Liver (tissue), 3 donors: ENCODE results near the gene VAT1.
A peak's percentile ranks its signal among the peaks of the same experiment; 100 is the strongest.

Experiments used
- ATF3 ChIP-seq: IDR thresholded peaks from 2 replicates; pipeline ENCODE4 v1.6.1; 2016; ENCODE audit warnings: antibody characterized with exemption
- EGR1 ChIP-seq, 2 donors: IDR thresholded peaks; 2 replicates each; pipeline ENCODE4 v1.6.1; 2016 to 2018; ENCODE audit warnings: antibody characterized with exemption in 2 of 2, low read depth in 2 of 2
- FOXA1 ChIP-seq: IDR thresholded peaks from 2 replicates; pipeline ENCODE4 v1.6.1; 2016; ENCODE audit warnings: antibody characterized with exemption
- GABPA ChIP-seq, 2 donors: IDR thresholded peaks in 1 of 2; conservative IDR thresholded peaks in 1 of 2; 2 replicates each; pipeline ENCODE4 v1.6.1; 2016; ENCODE audit warnings: antibody characterized with exemption in 2 of 2, mild to moderate bottlenecking in 1 of 2, moderate library complexity in 1 of 2
- JUND ChIP-seq, 2 donors: IDR thresholded peaks; 2 replicates each; pipeline ENCODE4 v1.6.1; 2016; ENCODE audit warnings: antibody characterized with exemption in 2 of 2
- NR2F2 ChIP-seq: IDR thresholded peaks from 2 replicates; pipeline ENCODE4 v1.6.1; 2016; ENCODE audit warnings: antibody characterized with exemption
- RAD21 ChIP-seq, 2 donors: IDR thresholded peaks; 2 replicates each; pipeline ENCODE4 v1.6.1; 2016; ENCODE audit warnings: antibody characterized with exemption in 2 of 2, mild to moderate bottlenecking in 2 of 2
- RXRA ChIP-seq, 2 donors: IDR thresholded peaks; 2 replicates each; pipeline ENCODE4 v1.6.1; 2017 to 2018; ENCODE audit warnings: antibody characterized with exemption in 2 of 2, mild to moderate bottlenecking in 1 of 2
- SP1 ChIP-seq: IDR thresholded peaks from 2 replicates; pipeline ENCODE4 v1.6.1; 2018; ENCODE audit warnings: antibody characterized with exemption, mild to moderate bottlenecking
- TAF1 ChIP-seq: conservative IDR thresholded peaks from 2 replicates; pipeline ENCODE4 v1.6.1; 2016; ENCODE audit warnings: antibody characterized with exemption, mild to moderate bottlenecking
- YY1 ChIP-seq: IDR thresholded peaks from 2 replicates; pipeline ENCODE4 v1.6.1; 2016; ENCODE audit warnings: antibody characterized with exemption, mild to moderate bottlenecking
- TF ChIP-seq, protein P1 (sequence below): fragments of 150-350 bp; IDR thresholded peaks from 2 replicates; pipeline ENCODE4 v1.5.1; 2017; ENCODE audit warnings: improper control_type of control experiment, low read depth, low read length; ENCODE audit not compliant: missing input control
- TF ChIP-seq, protein P2 (sequence below): IDR thresholded peaks from 2 replicates; pipeline ENCODE4 v1.6.1; 2016; ENCODE audit warnings: antibody characterized with exemption, mild to moderate bottlenecking
- TF ChIP-seq, protein P3 (sequence below): IDR thresholded peaks from 2 replicates; pipeline ENCODE4 v1.6.1; 2016; ENCODE audit warnings: antibody characterized with exemption
- donor health status: healthy.
- donor health status: healthy.

- TF ChIP-seq, protein P1, sequence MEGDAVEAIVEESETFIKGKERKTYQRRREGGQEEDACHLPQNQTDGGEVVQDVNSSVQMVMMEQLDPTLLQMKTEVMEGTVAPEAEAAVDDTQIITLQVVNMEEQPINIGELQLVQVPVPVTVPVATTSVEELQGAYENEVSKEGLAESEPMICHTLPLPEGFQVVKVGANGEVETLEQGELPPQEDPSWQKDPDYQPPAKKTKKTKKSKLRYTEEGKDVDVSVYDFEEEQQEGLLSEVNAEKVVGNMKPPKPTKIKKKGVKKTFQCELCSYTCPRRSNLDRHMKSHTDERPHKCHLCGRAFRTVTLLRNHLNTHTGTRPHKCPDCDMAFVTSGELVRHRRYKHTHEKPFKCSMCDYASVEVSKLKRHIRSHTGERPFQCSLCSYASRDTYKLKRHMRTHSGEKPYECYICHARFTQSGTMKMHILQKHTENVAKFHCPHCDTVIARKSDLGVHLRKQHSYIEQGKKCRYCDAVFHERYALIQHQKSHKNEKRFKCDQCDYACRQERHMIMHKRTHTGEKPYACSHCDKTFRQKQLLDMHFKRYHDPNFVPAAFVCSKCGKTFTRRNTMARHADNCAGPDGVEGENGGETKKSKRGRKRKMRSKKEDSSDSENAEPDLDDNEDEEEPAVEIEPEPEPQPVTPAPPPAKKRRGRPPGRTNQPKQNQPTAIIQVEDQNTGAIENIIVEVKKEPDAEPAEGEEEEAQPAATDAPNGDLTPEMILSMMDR = no peak
- TF ChIP-seq JUND (IDR thresholded peaks at IDR 0.05) (peak in 1 of 2 donors; percentile 55), GABPA (IDR thresholded peaks at IDR 0.05 in 1 of 2, conservative IDR thresholded peaks at IDR 0.05 in 1 of 2) (peak in 1 of 2 donors; percentile 43), RAD21 (IDR thresholded peaks at IDR 0.05) (peak; percentile 50 to 67), YY1 (peak; percentile 85), EGR1 (IDR thresholded peaks at IDR 0.05; ENCODE audit: low read depth in 2 of 2) (peak in 1 of 2 donors; percentile 41), ATF3 (peak; percentile 43), TAF1 (peak; percentile 21), NR2F2 (peak; percentile 10), SP1 (peak; percentile 71), RXRA (IDR thresholded peaks at IDR 0.05) (peak; percentile 64 to 80), FOXA1 (peak; percentile 83)
- TF ChIP-seq, protein P2, sequence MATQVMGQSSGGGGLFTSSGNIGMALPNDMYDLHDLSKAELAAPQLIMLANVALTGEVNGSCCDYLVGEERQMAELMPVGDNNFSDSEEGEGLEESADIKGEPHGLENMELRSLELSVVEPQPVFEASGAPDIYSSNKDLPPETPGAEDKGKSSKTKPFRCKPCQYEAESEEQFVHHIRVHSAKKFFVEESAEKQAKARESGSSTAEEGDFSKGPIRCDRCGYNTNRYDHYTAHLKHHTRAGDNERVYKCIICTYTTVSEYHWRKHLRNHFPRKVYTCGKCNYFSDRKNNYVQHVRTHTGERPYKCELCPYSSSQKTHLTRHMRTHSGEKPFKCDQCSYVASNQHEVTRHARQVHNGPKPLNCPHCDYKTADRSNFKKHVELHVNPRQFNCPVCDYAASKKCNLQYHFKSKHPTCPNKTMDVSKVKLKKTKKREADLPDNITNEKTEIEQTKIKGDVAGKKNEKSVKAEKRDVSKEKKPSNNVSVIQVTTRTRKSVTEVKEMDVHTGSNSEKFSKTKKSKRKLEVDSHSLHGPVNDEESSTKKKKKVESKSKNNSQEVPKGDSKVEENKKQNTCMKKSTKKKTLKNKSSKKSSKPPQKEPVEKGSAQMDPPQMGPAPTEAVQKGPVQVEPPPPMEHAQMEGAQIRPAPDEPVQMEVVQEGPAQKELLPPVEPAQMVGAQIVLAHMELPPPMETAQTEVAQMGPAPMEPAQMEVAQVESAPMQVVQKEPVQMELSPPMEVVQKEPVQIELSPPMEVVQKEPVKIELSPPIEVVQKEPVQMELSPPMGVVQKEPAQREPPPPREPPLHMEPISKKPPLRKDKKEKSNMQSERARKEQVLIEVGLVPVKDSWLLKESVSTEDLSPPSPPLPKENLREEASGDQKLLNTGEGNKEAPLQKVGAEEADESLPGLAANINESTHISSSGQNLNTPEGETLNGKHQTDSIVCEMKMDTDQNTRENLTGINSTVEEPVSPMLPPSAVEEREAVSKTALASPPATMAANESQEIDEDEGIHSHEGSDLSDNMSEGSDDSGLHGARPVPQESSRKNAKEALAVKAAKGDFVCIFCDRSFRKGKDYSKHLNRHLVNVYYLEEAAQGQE = peak; percentile 53
- TF ChIP-seq, protein P3, sequence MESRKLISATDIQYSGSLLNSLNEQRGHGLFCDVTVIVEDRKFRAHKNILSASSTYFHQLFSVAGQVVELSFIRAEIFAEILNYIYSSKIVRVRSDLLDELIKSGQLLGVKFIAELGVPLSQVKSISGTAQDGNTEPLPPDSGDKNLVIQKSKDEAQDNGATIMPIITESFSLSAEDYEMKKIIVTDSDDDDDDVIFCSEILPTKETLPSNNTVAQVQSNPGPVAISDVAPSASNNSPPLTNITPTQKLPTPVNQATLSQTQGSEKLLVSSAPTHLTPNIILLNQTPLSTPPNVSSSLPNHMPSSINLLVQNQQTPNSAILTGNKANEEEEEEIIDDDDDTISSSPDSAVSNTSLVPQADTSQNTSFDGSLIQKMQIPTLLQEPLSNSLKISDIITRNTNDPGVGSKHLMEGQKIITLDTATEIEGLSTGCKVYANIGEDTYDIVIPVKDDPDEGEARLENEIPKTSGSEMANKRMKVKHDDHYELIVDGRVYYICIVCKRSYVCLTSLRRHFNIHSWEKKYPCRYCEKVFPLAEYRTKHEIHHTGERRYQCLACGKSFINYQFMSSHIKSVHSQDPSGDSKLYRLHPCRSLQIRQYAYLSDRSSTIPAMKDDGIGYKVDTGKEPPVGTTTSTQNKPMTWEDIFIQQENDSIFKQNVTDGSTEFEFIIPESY = peak; percentile 65
Observed at GRCh38 chr17:43040655-43041054, 18.5 kb upstream of the VAT1 start.
